GM13976 (cell line): ENCODE measurements around the gene SARM1.

Experiments used
- DNase-seq: peaks from one replicate; pipeline ENCODE4 v3.0.0; 2012; ENCODE audit warnings: low spot score
- in situ Hi-C: fragments of 300-500 bp; cut with MboI; formaldehyde crosslinking; loops from one replicate; pipeline ENCODE4 v1.12.0; 2022; ENCODE audit warnings: low sequenced_read_pairs, mixed read lengths, inconsistent platforms; ENCODE audit not compliant: unreplicated experiment
- TF ChIP-seq, protein P1 (sequence below): IDR thresholded peaks from 2 replicates; pipeline ENCODE4 v1.5.1; 2012; ENCODE audit warnings: borderline replicate concordance, mild to moderate bottlenecking; ENCODE audit not compliant: insufficient read depth; ENCODE audit errors: extremely low read depth, missing control alignments, control extremely low read depth

Gene SARM1

DNA sequence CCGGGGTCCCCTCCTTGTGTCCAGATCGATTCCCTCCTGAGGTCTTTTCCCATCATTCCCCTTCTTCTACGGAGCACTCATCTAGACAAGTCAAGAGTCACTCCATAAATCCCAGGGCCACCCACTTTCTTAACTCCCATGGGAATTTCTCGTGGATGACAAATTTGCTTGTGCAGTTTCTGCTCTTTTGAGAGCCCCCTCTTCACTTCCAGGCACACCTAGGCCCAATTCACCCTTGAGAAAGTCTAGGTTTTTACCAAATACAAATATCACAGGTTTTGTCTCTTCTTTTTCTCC lies 13.6 kb upstream of the SARM1 start:
- no peak for DNase-seq
- TF ChIP-seq, protein P1, sequence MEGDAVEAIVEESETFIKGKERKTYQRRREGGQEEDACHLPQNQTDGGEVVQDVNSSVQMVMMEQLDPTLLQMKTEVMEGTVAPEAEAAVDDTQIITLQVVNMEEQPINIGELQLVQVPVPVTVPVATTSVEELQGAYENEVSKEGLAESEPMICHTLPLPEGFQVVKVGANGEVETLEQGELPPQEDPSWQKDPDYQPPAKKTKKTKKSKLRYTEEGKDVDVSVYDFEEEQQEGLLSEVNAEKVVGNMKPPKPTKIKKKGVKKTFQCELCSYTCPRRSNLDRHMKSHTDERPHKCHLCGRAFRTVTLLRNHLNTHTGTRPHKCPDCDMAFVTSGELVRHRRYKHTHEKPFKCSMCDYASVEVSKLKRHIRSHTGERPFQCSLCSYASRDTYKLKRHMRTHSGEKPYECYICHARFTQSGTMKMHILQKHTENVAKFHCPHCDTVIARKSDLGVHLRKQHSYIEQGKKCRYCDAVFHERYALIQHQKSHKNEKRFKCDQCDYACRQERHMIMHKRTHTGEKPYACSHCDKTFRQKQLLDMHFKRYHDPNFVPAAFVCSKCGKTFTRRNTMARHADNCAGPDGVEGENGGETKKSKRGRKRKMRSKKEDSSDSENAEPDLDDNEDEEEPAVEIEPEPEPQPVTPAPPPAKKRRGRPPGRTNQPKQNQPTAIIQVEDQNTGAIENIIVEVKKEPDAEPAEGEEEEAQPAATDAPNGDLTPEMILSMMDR, result no peak
- in situ Hi-C loops, result no loop called here

DNA sequence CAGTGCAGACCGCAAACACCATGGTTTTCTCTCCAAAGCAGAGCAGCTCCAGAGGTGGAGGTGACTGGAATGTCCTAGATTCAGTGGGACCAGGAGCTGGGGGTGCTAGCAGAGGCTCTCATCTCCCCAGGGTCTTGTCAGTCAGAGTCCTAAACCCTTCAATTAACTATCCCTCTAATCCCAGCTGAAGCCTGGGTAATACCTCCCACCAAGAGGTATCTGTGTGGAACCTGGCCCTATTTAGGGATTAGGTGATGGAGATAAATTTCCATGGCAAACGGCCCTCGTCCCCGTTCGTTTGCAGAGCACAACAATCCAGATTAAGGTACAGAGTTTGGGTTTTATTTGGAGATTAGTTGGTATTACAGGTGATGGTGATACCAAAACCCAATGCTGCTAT lies 8.3 kb upstream of the SARM1 start:
- TF ChIP-seq, protein P1, result no peak
- in situ Hi-C loops, result no loop called here

DNA sequence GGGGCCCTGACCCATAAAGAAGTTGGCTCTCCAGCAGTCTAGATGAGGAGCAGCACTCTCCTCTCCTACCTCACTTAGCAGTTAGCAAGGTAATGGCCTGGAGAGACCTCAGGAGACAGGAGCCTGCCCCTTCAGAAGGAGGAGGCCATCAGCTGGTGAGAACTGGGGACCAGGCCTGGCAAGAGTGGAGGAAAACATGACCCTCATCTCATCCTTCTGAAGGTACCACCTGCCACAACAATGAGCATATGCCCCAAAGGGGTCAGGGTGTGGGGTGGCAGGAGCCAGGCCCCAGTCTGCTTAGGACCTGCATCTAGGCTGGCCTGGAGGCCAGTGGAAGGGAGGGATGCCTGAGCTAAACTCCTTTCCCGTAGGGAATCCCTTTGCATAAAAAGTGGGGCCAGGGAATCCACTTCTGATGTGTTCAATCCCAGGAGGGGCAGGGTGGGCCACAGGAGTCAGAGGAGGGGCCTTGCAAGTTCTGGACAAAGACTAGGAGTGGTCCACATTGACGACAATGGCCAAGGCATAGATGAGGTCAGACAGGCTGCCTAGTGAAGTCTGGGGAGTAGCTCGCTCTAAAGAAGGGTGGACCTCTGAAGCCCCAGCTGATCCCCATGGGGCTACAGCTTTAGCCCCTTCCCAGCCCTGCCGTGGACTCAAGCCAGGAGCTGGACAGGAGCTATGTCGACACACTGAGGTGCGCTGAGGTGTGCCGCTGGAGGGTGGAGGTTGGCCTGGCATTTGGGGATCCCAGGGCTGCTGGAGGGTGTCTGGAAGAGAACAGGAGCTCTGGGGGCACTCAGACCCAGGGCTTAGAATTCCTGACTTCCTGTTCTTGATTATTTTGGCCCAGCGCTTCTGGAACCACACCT lies 7.5 kb upstream of the SARM1 start:
- no peak for DNase-seq
- TF ChIP-seq, protein P1, result no peak
- in situ Hi-C loops, result no loop called here

More for the DNA sequence above, 8.3 kb upstream of the SARM1 start:
- DNase-seq, result no peak

DNA sequence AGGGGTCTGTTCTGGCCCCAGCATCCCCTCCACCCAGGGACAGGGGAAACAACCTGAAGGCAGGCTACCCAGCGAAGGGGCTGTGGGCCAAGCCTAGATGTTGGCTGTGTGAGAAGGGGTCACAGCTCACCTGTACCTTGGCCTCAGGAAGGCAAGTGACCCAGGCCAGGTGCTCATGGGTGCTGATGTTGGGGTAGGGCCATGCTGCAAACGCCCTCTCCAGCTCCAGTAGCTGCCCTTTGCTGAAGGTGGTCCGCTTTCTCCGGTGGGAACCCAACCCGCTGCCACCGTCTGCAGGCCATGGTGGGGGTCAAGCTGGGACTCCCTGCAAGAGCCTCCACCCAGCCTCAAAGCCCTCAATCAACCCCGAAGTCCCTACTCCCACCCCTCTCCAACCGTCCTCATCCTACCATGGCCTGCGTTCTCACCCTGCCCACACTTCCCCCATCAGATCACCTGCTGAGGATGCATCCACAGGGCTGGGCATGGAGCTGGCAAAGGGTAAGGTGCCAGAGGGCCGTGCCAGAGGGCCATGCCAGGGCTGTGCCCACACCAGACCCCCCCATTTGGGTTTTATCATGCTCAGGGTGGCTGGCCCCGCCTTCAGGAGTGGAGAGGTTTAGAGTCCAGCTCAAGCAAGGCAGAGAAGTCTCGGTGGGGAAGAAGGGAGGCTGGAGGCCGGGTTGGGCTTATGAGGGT lies 6.7 kb upstream of the SARM1 start, which contains the start of gene SEBOX:
TSS of gene SEBOX (minus strand) at position 535 of the 699 bp plus-strand sequence. CDS start at position 487, 48 bp downstream.
- in situ Hi-C loops, result no loop called here
- DNase-seq, result no peak
- TF ChIP-seq, protein P1, result no peak

DNA sequence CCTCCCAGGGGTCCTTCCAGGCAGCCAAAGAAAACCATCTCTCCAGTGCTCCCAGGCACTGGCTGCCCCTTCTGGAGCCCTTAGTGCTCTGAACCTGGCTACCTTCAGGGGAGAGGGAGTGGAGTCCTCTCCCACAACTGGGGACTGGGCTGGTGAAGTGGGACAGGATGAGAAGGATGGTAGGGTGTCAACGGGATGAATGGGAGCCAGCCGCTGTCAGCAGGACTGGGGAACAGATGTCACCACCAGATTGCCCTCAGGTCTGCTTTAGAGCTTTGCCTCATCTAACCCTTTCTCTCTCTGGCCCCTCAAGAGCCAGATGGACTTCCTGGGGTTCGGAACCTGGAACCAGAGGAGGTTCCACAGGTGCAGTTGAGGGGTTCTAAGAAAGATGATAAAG lies 6.0 kb upstream of the SARM1 start:
- in situ Hi-C loops, result no loop called here
- TF ChIP-seq, protein P1, result no peak
- DNase-seq, result no peak

DNA sequence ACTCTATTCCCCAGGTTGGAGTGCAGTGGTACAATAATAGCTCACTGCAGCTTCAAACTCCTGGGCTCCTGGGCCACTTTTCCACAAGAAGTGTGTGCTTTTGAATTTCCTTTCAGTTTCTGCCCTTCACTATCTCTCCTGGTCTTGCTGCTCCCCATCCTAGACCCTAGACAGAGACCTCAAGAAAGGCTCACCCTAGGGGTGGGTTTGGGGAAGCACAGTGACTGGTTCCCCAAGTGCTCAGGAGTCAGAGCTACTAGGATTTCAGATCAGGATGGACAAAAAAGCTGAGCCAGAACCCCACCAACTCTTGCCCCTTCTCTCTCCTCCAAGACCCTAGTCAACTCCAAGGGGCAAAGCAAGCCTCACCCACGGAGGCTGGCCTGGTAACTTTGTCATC lies 4.9 kb upstream of the SARM1 start:
- TF ChIP-seq, protein P1, result no peak
- no peak for DNase-seq
- in situ Hi-C loops, result no loop called here
